Activated CD4-positive, alpha-beta memory T cell treated with anti-CD3 and anti-CD28 coated beads for 36 hours (primary cell): Measurements from ENCODE around the gene EGR4. TPM values are rescaled to one million over a fixed set of nuclear protein-coding genes. Genes with fewer than 3 reads are reported as not detected.

Experiments used
- CTCF ChIA-PET: fragments of 350-600 bp; sonication (Branson Sonifier 250); formaldehyde crosslinking; loops from one replicate; lab custom pipeline; 2021; ENCODE audit warnings: antibody characterized with exemption, inconsistent platforms; lab: Charles Lee
- POLR2A ChIA-PET: fragments of 350-600 bp; sonication (Branson Sonifier 250); formaldehyde crosslinking; loops from one replicate; lab custom pipeline; 2021; ENCODE audit warnings: antibody characterized with exemption; lab: Charles Lee
- DNase-seq: peaks from one replicate; pipeline ENCODE4 v3.0.0-alpha.2; 2020
- H3K27ac Mint-ChIP-seq: one replicate; pipeline ENCODE4 v1.8.0; 2021; ENCODE audit warnings: mixed read lengths
- H3K27me3 Mint-ChIP-seq: one replicate; pipeline ENCODE4 v1.8.0; 2021; ENCODE audit warnings: mixed read lengths
- H3K36me3 Mint-ChIP-seq: one replicate; pipeline ENCODE4 v1.8.0; 2021; ENCODE audit warnings: mixed read lengths
- H3K4me1 Mint-ChIP-seq: one replicate; pipeline ENCODE4 v1.8.0; 2021; ENCODE audit warnings: low read depth, mixed read lengths
- H3K4me3 Mint-ChIP-seq: one replicate; pipeline ENCODE4 v1.8.0; 2021; ENCODE audit warnings: mild to moderate bottlenecking, mixed read lengths
- H3K9me3 Mint-ChIP-seq: one replicate; pipeline ENCODE4 v1.8.0; 2021; ENCODE audit warnings: mixed read lengths
- intact Hi-C: fragments of 100-400 bp; cut with micrococcal nuclease; formaldehyde crosslinking; loops from one replicate; pipeline ENCODE4 v1.15.1; 2023
- total RNA-seq, 2 experiments: library from RNA; stranded (reverse); gene quantifications; one replicate each; pipeline ENCODE4 v1.2.3, GENCODE V29; 2021

The EGR4 gene
- total RNA-seq, 2 experiments from 2014 or later = 0.24 to 0.34 TPM

DNA sequence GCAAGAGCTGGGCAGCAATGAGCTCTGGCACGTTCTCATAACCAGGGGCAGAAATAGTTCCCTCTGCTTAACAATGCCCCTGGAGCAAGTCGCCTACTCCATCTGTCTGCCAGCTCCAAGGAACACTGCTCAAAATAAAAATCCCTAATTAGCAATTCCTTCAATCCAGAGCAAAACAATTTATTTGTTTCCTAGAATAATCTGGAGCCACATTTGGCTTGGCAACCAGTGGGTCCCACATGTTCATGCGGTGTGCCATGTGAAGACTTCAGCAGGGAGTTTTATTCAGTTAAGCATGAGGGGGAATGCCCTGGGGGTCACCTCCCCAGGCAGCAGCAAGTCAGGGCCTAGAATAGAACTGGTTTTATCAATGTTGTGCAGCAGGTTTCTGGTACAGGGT lies 7.6 kb upstream of the EGR4 start:
- intact Hi-C loops = no loop called here
- H3K4me1 Mint-ChIP-seq = no peaks in the 10 kb centered on the region

DNA sequence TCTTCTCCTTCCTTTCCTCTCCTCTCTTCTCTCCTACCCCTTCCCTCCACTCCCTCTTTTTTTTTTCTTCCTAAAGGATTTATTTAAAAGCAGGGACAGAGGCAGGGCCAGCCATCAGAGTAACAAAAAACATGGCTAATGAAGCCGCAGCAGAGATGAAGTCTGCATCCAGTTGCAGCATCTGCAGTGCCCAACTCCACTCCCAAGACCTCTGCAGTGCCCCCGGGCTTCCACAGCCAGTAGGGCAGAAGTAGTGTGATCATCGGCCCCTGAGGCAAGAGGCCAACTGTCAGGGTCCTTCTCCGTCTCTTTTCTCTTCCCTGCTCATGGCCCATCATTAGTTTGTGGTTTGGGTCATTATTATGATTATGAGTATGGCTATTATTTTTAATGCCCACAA lies 4.2 kb upstream of the EGR4 start:
- intact Hi-C loops = no loop called here
- Mint-ChIP-seq H3K9me3 (no peaks in the 10 kb centered on the region), H3K27me3 (peaks cover 58% of the 10 kb centered on the region), H3K36me3 (no peaks in the 10 kb centered on the region), H3K4me3 (no peak overlapping the region), H3K4me1 (no peaks in the 10 kb centered on the region), H3K27ac (no peak overlapping the region)
- ChIA-PET POLR2A (no interaction called here), CTCF (no interaction called here)
- no peak for DNase-seq

More for the DNA sequence above, 7.6 kb upstream of the EGR4 start:
- peaks cover 41% of the 10 kb centered on the region for H3K27me3 Mint-ChIP-seq
- no peaks in the 10 kb centered on the region for H3K36me3 Mint-ChIP-seq
- ChIA-PET CTCF (interaction anchor here (2.5 kb wide), 1 partner anchor 11 kb away, joined by 16 read pairs; no protein-coding TSS in a partner anchor), POLR2A (no interaction called here)
- no peak for DNase-seq
- no peaks in the 10 kb centered on the region for H3K9me3 Mint-ChIP-seq
- no peak overlapping the region for H3K27ac Mint-ChIP-seq
- no peak overlapping the region for H3K4me3 Mint-ChIP-seq

DNA sequence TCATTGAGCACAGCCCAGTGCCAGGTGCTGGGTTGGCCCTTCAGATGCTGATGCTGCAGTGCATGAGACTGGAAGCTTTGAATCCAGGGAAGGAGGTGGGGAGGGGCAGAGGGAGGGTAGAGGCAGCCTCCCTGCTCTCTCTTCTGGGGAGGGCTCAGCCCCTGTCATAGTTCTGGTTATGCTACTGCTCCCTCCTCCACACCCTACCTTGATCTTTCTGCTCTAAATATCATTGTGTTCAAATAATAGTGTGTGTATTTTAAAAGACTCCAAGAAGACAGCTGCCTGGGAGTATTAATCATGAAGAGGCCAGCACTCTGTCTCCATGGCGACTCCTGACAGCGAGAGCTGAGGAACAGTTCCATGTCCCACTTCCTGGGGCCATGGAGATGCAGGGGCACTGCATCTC lies 3.8 kb upstream of the EGR4 start:
- no peaks in the 10 kb centered on the region for H3K4me1 Mint-ChIP-seq
- no peak for DNase-seq
- H3K27me3 Mint-ChIP-seq = peaks cover 58% of the 10 kb centered on the region
- no peak overlapping the region for H3K27ac Mint-ChIP-seq
- intact Hi-C loops = no loop called here
- CTCF ChIA-PET = interaction anchor here (1.1 kb wide), 1 partner anchor 11 kb away, joined by 3 read pairs; no protein-coding TSS in a partner anchor
- H3K36me3 Mint-ChIP-seq = no peaks in the 10 kb centered on the region
- no peaks in the 10 kb centered on the region for H3K9me3 Mint-ChIP-seq
- POLR2A ChIA-PET = no interaction called here
- H3K4me3 Mint-ChIP-seq = no peak overlapping the region

DNA sequence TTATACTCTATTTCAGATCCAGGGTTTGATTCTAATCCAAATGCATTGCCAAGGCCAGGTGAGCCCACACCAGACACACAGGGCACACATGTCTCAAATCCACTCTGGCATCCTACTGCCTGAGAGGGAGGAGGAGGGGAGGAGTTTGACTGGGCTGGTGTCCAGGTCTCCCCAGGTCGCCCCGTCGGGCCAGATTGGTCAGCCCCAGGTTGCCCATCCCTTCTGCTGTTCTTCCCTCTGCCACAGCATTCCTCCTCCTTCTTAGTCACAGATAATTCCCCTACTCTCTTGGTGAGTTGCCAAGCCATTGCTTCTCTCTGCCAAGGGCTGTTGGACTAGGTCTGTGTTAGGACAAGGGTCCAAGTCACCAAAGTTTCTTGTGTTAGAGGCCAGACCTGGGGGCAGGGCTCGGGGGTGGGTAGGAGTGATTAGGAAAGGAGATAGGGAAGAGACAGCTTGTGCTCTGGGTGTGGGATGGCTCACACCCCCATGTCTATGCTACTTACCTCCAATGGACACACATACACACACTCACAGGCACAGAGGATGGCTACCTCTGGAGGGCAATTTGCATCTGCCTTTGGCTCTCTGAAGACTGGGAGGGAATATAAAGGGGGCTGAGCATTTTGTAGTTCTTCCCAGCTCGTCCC lies 2.5 kb upstream of the EGR4 start:
- H3K27me3 Mint-ChIP-seq = peaks cover 66% of the 10 kb centered on the region
- POLR2A ChIA-PET = no interaction called here
- intact Hi-C loops = no loop called here

DNA sequence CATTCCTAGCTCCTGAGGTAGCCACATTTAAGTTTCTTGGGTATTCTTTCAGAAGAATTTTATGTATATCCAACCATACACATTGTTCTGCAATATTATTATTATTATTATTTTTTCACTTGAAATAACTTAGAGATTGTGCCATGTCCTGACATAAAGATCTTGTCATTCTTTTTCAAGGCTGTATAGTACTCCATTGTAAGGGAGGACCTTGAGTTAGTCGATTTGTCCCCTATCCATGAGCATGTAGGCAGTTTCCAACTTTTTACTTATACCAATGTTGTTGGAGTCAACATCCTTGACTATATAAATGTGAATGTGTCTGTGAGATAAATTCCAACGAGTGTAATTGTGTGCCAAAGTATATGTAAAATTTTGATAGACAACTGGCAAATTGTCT lies 891 bp upstream of the EGR4 start:
- no peaks in the 10 kb centered on the region for H3K36me3 Mint-ChIP-seq
- CTCF ChIA-PET = interaction anchor here (0.8 to 6.5 kb wide), 3 partner anchors 10 to 59 kb away, joined by 3 to 70 read pairs (median 6); partner anchors contain the start of genes CCT7, FBXO41 and PRADC1
- intact Hi-C loops = loop anchor here (5.0 kb wide), 2 partner anchors 82 to 117 kb away; partner anchors contain the start of gene SMYD5

More for the DNA sequence above, 2.5 kb upstream of the EGR4 start:
- Mint-ChIP-seq H3K9me3 (no peaks in the 10 kb centered on the region), H3K4me3 (no peak overlapping the region), H3K4me1 (peaks cover 7% of the 10 kb centered on the region), H3K36me3 (no peaks in the 10 kb centered on the region), H3K27ac (no peak overlapping the region)
- CTCF ChIA-PET = interaction anchor here (1.1 kb wide), 1 partner anchor 10 kb away, joined by 3 read pairs; no protein-coding TSS in a partner anchor
- no peak for DNase-seq

DNA sequence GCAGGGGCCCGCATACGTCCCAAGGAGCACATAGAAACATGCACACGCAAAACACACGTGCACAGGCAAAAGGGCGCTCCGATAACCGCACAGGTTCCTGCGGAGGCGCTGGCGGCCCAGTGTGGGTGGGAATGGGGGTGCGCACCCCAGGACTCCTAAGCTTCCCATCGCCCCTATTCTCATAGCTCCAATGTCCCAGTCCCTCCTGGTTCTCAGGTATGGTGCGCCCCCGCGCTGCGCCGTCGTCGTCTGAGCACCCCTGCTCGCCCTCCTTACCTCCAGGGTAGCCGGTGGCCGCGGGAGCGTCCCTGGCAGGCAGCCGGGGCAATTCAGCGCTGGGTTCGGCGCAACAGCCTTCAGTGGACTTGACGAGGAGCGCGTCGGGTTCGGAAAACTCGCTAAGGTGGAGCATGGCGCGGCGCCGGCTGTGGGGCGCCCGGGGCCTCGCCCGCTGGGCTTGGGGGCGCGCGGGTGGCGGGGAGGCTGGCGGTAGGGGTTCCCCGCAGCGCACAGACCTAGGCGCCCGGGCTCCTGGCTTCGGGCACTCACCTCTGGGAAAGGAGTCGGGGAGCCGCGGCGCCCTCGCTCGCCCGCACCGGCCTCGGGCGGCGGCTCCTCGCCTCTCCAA lies 328 bp downstream of the EGR4 start:
- CTCF ChIA-PET = interaction anchor here (1.0 to 6.5 kb wide), 3 partner anchors 8 to 93 kb away, joined by 6 to 70 read pairs (median 6); partner anchors contain the start of genes ALMS1, CCT7, FBXO41 and PRADC1
- Mint-ChIP-seq H3K36me3 (no peaks in the 10 kb centered on the region), H3K4me3 (peak overlapping the region; percentile 68), H3K4me1 (peaks cover 7% of the 10 kb centered on the region), H3K27ac (no peak overlapping the region), H3K27me3 (peaks cover 65% of the 10 kb centered on the region), H3K9me3 (no peaks in the 10 kb centered on the region)
- peak; percentile 23 for DNase-seq
- POLR2A ChIA-PET = interaction anchor here (1.2 to 2.0 kb wide), 2 partner anchors 60 to 93 kb away, joined by 4 to 6 read pairs; partner anchors contain the start of genes ALMS1, CCT7 and PRADC1
- intact Hi-C loops = loop anchor here (1.0 to 5.0 kb wide), 6 partner anchors 9 to 116 kb away; partner anchors contain the start of genes ALMS1, CCT7, FBXO41 and SMYD5

More for the DNA sequence above, 891 bp upstream of the EGR4 start:
- POLR2A ChIA-PET = no interaction called here
- Mint-ChIP-seq H3K4me1 (peaks cover 7% of the 10 kb centered on the region), H3K4me3 (no peak overlapping the region), H3K9me3 (no peaks in the 10 kb centered on the region), H3K27ac (no peak overlapping the region), H3K27me3 (peaks cover 62% of the 10 kb centered on the region)
- no peak for DNase-seq

DNA sequence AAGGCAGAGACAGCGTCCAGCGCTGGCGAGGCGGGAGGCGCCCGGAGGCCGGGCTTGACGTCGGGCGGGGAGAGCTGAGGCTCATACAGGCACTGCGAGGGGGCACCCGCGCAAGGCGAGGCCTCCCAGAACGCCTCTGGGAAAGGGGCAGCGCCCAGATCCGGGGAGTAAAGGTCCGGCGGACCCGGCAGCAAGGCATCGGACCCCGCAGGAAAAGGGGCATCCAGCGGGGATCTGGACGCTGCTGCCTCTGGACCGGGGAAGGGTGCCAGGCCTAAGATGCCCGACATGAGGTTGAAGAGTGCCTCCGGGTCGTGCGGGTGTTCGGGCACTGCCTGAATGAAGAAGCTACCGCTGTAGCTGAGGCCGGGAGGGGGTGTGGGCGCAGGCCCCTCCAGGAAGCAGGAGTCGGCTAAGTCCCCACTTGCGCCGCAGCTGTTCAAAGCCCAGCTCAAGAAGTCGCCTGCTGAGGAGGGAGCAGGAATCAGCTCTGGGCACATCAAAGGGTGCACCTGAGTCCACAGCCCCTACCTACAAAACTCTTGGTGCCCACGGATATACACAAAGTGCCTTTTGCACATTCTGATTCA lies 937 bp downstream of the EGR4 start:
- peaks cover 7% of the 10 kb centered on the region for H3K4me1 Mint-ChIP-seq
- POLR2A ChIA-PET = interaction anchor here (1.2 to 2.0 kb wide), 2 partner anchors 59 to 94 kb away, joined by 4 to 6 read pairs; partner anchors contain the start of genes ALMS1, CCT7 and PRADC1
- H3K4me3 Mint-ChIP-seq = no peak overlapping the region

DNA sequence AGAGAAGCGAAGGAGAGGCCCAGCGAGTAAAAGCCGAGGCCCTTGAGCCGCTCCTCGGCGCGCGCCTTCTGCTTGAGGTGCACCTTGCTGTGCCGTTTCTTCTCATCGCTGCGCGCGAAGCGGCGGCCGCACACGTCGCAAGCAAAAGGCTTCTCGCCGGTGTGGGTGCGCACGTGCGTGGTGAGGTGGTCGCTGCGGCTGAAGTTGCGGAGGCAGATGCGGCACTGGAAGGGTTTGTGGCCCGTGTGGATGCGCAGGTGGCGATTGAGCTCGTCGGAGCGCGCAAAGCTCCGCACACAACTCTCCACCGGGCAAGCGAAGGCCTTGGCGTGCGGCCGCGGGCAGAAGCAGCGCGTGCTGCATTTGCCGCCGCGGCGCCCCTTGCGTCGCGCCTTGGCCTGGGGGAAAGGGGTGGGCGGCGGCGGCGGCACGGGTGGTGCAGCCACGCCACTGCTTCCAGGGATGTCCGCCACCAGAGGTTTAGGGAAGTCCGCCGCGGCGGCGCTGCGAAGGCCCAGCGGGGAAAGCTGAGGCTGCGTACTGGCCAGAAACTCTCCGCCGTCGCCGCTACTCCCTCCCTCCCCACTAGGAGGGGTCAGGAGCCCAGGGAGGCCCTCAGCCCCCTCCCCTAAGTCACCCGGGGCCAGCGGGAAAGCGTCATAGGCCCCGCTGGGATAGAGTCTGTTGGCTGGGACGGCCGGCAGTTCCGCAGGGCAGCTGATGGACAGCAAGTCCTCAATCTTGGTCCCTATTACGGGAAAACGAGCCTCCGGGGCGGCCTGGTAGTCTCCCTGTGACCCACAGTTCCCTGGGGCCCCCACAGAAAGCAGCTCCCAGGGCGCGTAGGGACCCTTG lies 1.7 kb downstream of the EGR4 start:
- DNase-seq = peak; percentile 16
- Mint-ChIP-seq H3K4me3 (peak overlapping the region; percentile 45), H3K4me1 (peaks cover 7% of the 10 kb centered on the region), H3K36me3 (no peaks in the 10 kb centered on the region), H3K9me3 (no peaks in the 10 kb centered on the region), H3K27me3 (peaks cover 55% of the 10 kb centered on the region), H3K27ac (no peak overlapping the region)
- intact Hi-C loops = loop anchor here (2.0 to 5.0 kb wide), 3 partner anchors 23 to 114 kb away; partner anchors contain the start of gene SMYD5
- ChIA-PET POLR2A (interaction anchor here (1.0 to 2.0 kb wide), 2 partner anchors 58 to 95 kb away, joined by 4 to 6 read pairs; partner anchors contain the start of genes ALMS1 and CCT7), CTCF (interaction anchor here (0.9 to 6.5 kb wide), 7 partner anchors 12 to 83 kb away, joined by 3 to 70 read pairs (median 6); partner anchors contain the start of genes CCT7 and PRADC1)

More for the DNA sequence above, 937 bp downstream of the EGR4 start:
- DNase-seq = no peak
- no peaks in the 10 kb centered on the region for H3K36me3 Mint-ChIP-seq
- no peak overlapping the region for H3K27ac Mint-ChIP-seq
- CTCF ChIA-PET = interaction anchor here (0.9 to 6.5 kb wide), 3 partner anchors 21 to 82 kb away, joined by 3 to 70 read pairs (median 3); partner anchors contain the start of genes CCT7 and PRADC1
- H3K27me3 Mint-ChIP-seq = peaks cover 60% of the 10 kb centered on the region
- intact Hi-C loops = loop anchor here (2.0 to 5.0 kb wide), 3 partner anchors 24 to 115 kb away; partner anchors contain the start of gene SMYD5
- H3K9me3 Mint-ChIP-seq = no peaks in the 10 kb centered on the region

DNA sequence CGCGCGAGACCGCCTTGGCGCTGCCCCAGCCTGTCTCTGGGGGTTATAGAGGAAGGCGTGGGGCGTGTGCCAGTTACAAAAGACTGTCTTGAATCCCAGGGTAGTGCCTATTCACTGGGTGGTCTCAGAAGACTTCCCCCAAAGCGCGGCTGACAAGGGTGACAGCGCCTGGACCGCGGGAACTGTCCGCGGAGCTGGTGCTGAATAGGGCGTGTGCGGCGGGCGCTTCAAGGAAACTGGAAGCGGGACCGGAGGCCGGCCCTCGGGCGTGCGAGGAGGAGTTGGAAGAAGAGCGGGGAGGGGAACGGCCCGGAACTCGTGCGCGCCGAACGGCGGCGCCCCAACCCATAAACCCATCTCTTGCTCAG lies 2.3 kb downstream of the EGR4 start:
- Mint-ChIP-seq H3K9me3 (no peaks in the 10 kb centered on the region), H3K27ac (no peak overlapping the region), H3K4me1 (peaks cover 7% of the 10 kb centered on the region), H3K36me3 (no peaks in the 10 kb centered on the region), H3K4me3 (peak overlapping the region; percentile 45), H3K27me3 (peaks cover 50% of the 10 kb centered on the region)
- peak; percentile 69 for DNase-seq
- POLR2A ChIA-PET = interaction anchor here (1.0 to 1.8 kb wide), 2 partner anchors 22 to 57 kb away, joined by 4 to 6 read pairs; partner anchors contain the start of gene CCT7
- CTCF ChIA-PET = interaction anchor here (1.2 to 6.5 kb wide), 10 partner anchors 12 to 78 kb away, joined by 3 to 70 read pairs (median 6); partner anchors contain the start of genes CCT7 and PRADC1
- intact Hi-C loops = loop anchor here (5.0 kb wide), 2 partner anchors 79 to 114 kb away; partner anchors contain the start of gene SMYD5

DNA sequence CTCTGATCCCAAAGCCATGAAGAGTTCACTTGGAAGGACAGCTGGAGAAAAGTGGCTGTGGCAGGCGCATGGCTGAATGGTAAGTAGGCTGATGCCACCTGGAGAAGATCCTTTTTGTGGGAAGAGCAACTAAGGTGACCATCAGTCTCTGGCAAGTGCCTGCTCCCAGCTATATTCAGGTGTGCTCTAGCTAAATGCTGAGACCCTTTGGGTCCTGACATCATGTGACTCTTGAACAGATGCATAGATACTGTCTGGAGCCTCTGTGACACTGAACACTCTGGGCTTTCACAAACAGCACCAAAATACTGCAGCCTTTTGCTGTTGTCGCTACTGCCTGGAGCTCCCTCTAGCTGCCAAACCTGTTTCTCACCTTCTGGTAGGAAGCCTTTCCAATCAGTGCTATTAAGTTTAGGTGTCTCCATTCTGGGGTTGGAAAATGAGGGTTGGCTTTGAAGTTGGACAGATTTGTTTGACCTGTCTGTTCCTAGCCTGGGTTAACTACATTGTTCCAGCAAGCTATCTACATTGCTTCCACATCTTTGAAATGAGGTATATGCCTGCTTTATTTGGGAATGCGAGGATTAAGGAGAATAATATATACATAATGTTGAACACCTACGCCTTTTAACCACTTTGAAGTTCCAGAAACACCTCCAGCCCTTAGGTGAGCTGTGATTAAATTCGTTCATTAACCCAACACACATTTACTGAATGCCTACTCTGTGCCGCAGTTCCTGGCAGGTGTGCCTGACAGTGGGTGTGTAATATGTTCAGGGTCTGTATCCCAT lies 3.1 kb downstream of the EGR4 start:
- peak; percentile 64 for DNase-seq
- Mint-ChIP-seq H3K27me3 (peaks cover 42% of the 10 kb centered on the region), H3K4me1 (peaks cover 7% of the 10 kb centered on the region), H3K36me3 (no peaks in the 10 kb centered on the region), H3K9me3 (no peaks in the 10 kb centered on the region), H3K27ac (no peak overlapping the region), H3K4me3 (no peak overlapping the region)
- CTCF ChIA-PET = interaction anchor here (1.0 to 6.5 kb wide), 19 partner anchors 10 to 113 kb away, joined by 3 to 70 read pairs (median 6); partner anchors contain the start of genes ALMS1, CCT7 and PRADC1
- intact Hi-C loops = loop anchor here (1.0 to 5.0 kb wide), 3 partner anchors 55 to 113 kb away; partner anchors contain the start of gene SMYD5
- POLR2A ChIA-PET = interaction anchor here (0.9 to 1.8 kb wide), 3 partner anchors 21 to 96 kb away, joined by 3 to 6 read pairs (median 4); partner anchors contain the start of genes ALMS1 and CCT7
